T-helper 1 cell (primary cell): ENCODE data around the gene AMACR.
"Not testable (repeated sequence)": the region's sequence is repeated elsewhere in the genome, so short reads cannot be mapped to it uniquely, and the experiment has no call there.

Source experiments
- DNase-seq, 5 donors: peaks; one replicate each; pipeline ENCODE4 v3.0.0-alpha.2; 2012 to 2020

Gene AMACR

DNA sequence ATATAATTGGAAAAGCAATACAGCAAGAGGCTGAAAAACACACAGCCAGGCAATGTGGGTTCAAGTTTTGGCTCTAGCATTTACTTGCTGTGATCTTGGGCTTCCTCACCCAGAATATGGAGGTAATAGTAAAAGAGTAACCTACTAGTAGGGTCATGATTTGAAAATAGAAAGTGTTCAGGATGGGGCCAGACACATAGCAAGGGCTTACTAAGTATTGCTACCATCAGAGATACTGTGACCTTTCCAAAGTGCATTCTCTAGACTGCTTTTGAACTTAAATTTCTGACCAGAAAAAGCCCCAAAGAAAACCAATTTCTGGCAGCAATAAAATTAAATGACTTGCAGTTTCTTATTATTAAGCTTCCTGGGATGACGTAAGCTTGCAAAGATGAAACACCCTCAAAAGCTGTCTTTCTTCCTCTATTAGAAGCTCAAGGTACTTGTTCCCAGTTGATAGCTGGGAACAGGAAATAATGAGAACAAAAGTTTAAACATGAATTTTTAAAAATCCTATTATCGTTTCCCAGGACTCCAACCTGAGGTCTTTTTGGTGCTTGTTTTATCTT, 43.6 kb downstream of the AMACR start:
- DNase-seq: peak in 1 of 5 donors; percentile 4

GRCh38 chr5:33958176-33958575, 49.7 kb downstream of the AMACR start:
- DNase-seq: no peak

GRCh38 chr5:33957577-33958150, 50.2 kb downstream of the AMACR start:
- no peak for DNase-seq

GRCh38 chr5:33952175-33952574, 55.7 kb downstream of the AMACR start:
- DNase-seq: not testable (repeated sequence)

DNA sequence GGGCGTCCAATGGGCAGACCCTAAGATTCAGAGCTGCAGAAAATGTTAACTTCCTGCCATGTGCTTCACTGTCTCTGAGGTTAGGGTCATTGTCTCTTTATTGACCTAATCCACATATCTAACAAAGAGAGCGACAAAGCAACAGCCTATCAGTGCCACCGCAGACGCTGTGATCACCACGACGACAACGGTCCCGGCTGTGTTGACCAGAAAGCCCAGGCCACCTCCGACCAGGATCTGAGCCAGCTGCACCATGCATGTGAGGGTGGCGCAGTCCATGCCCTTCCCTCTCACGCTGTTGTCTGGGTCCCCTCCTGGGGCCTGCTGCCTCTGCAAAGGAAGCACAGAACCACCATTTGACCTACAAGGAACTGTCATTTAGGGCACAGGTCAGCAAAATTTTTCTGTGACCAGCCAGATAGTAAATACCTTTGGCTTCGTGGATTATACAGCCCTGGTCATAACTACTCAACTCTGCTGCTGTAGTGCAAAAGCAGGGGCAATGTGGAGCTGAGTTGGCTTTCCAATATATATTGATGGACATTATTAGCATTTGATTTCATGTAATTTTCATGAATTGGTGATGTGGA, 63.2 kb downstream of the AMACR start:
- DNase-seq: no peak

DNA sequence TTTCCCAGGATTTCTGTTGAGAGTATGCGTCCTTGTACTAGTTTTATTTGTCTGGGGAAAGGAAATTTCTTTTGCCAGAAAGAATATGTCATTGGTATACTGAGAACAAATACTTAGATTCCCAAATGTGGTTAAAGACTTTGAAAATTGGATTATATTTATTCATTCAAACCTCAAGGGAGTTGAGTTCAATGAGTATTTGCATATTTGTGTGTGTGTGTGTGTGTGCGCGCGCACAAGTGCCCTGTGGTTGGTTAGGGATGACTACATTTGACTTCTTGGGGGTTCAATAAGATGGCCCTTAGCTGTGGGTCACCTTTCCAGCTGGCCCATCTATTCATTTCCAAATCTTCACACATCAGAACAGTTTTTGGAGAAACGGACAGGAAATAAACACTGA, 66.8 kb downstream of the AMACR start:
- DNase-seq: no peak

GRCh38 chr5:33939556-33940262, 68.1 kb downstream of the AMACR start:
- no peak for DNase-seq

- no peak for DNase-seq
These were observed 69.0 kb downstream of the AMACR start for GRCh38 chr5:33938881-33939280.

- DNase-seq: no peak
These were observed 69.4 kb downstream of the AMACR start for GRCh38 chr5:33938507-33938796.

- DNase-seq: no peak
These were observed 69.9 kb downstream of the AMACR start for GRCh38 chr5:33937707-33938506.

- no peak for DNase-seq
These were observed 70.7 kb downstream of the AMACR start for GRCh38 chr5:33937017-33937706.

GRCh38 chr5:33936381-33937016, 71.4 kb downstream of the AMACR start, which contains the start of gene RXFP3:
RXFP3 (plus strand) TSS chr5:33936386; CDS start chr5:33936741, 355 bp downstream.
- no peak for DNase-seq
